Gastrocnemius medialis (tissue), 4 donors: ENCODE data around the gene TMEM87B.

Experiments used
- CTCF ChIP-seq, 5 experiments: fragments of 450-650 bp in 3 of 5; fragments of 200-600 bp in 2 of 5; sonication (generic) in 2 of 5; IDR thresholded peaks in 4 of 5; conservative IDR thresholded peaks in 1 of 5; 1 replicate in 4 of 5; 2 replicates in 1 of 5; pipeline ENCODE4 v1.5.1; 2016 to 2019; ENCODE audit warnings: antibody characterized with exemption in 5 of 5, mild to moderate bottlenecking in 3 of 5, moderate library complexity in 3 of 5
- POLR2A ChIP-seq, 2 donors: fragments of 450-650 bp; IDR thresholded peaks; one replicate each; pipeline ENCODE4 v1.6.1; 2017; ENCODE audit warnings: antibody characterized with exemption in 2 of 2, mild to moderate bottlenecking in 2 of 2, moderate library complexity in 2 of 2

GRCh38 chr2:112134120-112134519 lies 79.1 kb downstream of the TMEM87B start:
- TF ChIP-seq CTCF (IDR thresholded peaks at IDR 0.05 in 4 of 5, conservative IDR thresholded peaks at IDR 0.05 in 1 of 5) (no peak), POLR2A (IDR thresholded peaks at IDR 0.05) (no peak)
